Body of pancreas (tissue), 4 donors: ENCODE data around the gene AMBRA1. TPM values are rescaled to one million over a fixed set of nuclear protein-coding genes. Genes with fewer than 3 reads are reported as not detected.

ENCODE experiments used
- ATAC-seq: fragments of 150-250 bp; one replicate; pipeline ENCODE4 v1.9.1; 2016
- DNase-seq, 4 donors: peaks; one replicate each; pipeline ENCODE4 v3.0.0-alpha.2; 2019
- H3K27ac ChIP-seq, 4 donors: fragments of 200-600 bp; sonication (generic); 1 replicate in 3 of 4; 2 replicates in 1 of 4; pipeline versions ENCODE4 v1.5.1 to v1.6.1; 2016 to 2019; ENCODE audit warnings: mild to moderate bottlenecking in 1 of 4, mixed read lengths in 1 of 4, moderate library complexity in 1 of 4
- H3K27me3 ChIP-seq, 2 donors: fragments of 200-600 bp; sonication (generic); one replicate each; pipeline ENCODE4 v1.6.0; 2016; ENCODE audit warnings: mild to moderate bottlenecking in 1 of 2
- H3K36me3 ChIP-seq, 2 donors: fragments of 200-600 bp; sonication (generic); replicated peaks in 1 of 2; 2 replicates each; pipeline ENCODE4 v1.5.1; 2016; ENCODE audit warnings: low read depth in 2 of 2; ENCODE audit not compliant: insufficient read depth in 1 of 2
- H3K4me1 ChIP-seq: fragments of 200-600 bp; sonication (generic); one replicate; pipeline ENCODE4 v1.6.0; 2016
- H3K4me3 ChIP-seq, 2 donors: fragments of 200-600 bp; sonication (generic); 1 replicate in 1 of 2; 2 replicates in 1 of 2; pipeline ENCODE4 v1.5.1; 2016 to 2019
- H3K9me3 ChIP-seq, 3 donors: fragments of 200-600 bp; sonication (generic); 1 replicate in 2 of 3; 2 replicates in 1 of 3; pipeline ENCODE4 v1.5.1; 2016
- POLR2A ChIP-seq, 3 donors: fragments of 450-650 bp; IDR thresholded peaks; one replicate each; pipeline ENCODE4 v1.6.1; 2016; ENCODE audit warnings: antibody characterized with exemption in 3 of 3, mild to moderate bottlenecking in 2 of 3
- WGBS, 2 donors: methylation state at CpG; one replicate each; pipeline ENCODE4 v1.1.5; 2017; 5-methylcytosine and 5-hydroxymethylcytosine counted together
- intact Hi-C: fragments of 100-400 bp; cut with DNase I; formaldehyde crosslinking; loops from one replicate; pipeline ENCODE4 v1.15.1; 2023
- total RNA-seq, 2 donors: library from RNA; depleted of rRNA; stranded (reverse); fragments of >200 nt; gene quantifications; one replicate each; pipeline ENCODE4 v1.1.0, GENCODE V29; 2016
- TF ChIP-seq, protein P1 (sequence below), 7 experiments: fragments of 450-650 bp in 4 of 7; fragments of 200-600 bp in 3 of 7; sonication (generic) in 3 of 7; IDR thresholded peaks; one replicate each; pipeline ENCODE4 v1.5.1; 2016 to 2019; ENCODE audit warnings: antibody characterized with exemption in 7 of 7

The AMBRA1 gene
- total RNA-seq, 2 donors from 2014 or later: 17.6 to 43.2 TPM

DNA sequence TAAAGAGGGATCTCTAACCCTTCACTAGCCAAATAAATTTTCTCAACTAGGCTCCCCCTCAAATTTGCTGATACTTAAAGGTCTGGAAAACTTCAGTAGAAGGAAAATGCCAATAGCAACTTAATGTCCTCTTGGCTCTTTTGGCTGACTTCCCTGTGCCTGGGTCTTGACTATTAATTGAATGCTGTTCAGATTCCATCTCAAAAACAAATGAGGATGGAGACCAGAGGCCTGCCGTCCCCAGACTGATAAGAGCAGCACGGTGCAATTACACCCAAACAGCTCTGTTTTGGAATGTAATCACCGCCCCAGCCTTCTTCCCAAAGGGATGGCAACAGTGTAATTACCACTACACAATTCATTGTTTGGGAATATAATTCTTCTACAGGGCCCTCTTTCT lies 112.9 kb downstream of the AMBRA1 start:
- Histone ChIP-seq H3K9me3 (no peaks in the 10 kb centered on the region), H3K27ac (no peak overlapping the region), H3K4me1 (no peaks in the 10 kb centered on the region), H3K36me3 (no peaks in the 10 kb centered on the region), H3K27me3 (no peaks in the 10 kb centered on the region), H3K4me3 (no peak overlapping the region)
- ATAC-seq: no peak
- intact Hi-C loops: no loop called here
- TF ChIP-seq, protein P1, sequence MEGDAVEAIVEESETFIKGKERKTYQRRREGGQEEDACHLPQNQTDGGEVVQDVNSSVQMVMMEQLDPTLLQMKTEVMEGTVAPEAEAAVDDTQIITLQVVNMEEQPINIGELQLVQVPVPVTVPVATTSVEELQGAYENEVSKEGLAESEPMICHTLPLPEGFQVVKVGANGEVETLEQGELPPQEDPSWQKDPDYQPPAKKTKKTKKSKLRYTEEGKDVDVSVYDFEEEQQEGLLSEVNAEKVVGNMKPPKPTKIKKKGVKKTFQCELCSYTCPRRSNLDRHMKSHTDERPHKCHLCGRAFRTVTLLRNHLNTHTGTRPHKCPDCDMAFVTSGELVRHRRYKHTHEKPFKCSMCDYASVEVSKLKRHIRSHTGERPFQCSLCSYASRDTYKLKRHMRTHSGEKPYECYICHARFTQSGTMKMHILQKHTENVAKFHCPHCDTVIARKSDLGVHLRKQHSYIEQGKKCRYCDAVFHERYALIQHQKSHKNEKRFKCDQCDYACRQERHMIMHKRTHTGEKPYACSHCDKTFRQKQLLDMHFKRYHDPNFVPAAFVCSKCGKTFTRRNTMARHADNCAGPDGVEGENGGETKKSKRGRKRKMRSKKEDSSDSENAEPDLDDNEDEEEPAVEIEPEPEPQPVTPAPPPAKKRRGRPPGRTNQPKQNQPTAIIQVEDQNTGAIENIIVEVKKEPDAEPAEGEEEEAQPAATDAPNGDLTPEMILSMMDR (IDR thresholded peaks at IDR 0.05): no peak
- no peak for TF ChIP-seq POLR2A (IDR thresholded peaks at IDR 0.05)
- DNase-seq: no peak
- WGBS, 2 donors: 71 to 76% methylated on average over 3 of the region's 3 CpGs

DNA sequence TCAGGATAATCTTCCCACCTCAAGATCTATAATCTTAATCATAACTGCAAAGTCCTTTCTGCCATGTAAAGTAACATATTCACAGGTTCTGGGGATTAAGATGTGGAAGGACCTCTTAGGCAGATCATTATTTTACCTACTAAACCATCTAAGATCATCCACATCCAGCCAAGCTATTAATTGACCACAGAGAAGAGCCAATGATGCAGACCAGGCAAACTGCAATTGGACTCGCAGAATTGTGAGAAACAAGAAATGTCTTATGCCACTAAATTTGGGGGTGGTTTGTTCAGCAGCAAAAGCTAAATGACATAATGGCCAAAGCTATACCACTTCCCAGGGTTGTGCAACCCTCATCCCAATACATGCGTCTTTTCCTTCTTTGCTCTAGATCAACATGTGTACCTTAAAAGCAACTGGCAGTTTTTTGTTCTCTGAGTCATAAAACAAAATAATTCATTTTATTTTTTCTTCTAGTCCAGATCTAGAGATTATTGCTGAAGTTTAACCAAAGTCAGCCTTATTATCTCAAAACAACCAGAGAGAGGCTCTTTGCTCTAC lies 113.6 kb downstream of the AMBRA1 start:
- DNase-seq (no peak), ATAC-seq (no peak)
- no peak overlapping the region for H3K27ac ChIP-seq
- no peaks in the 10 kb centered on the region for H3K27me3 ChIP-seq
- no peaks in the 10 kb centered on the region for H3K36me3 ChIP-seq
- TF ChIP-seq, protein P1 (IDR thresholded peaks at IDR 0.05): no peak
- no peak for TF ChIP-seq POLR2A (IDR thresholded peaks at IDR 0.05)
- no peaks in the 10 kb centered on the region for H3K4me1 ChIP-seq
- H3K4me3 ChIP-seq: no peak overlapping the region
- no peaks in the 10 kb centered on the region for H3K9me3 ChIP-seq
- WGBS, 2 donors: 88 to 90% methylated on average over 2 of the region's 2 CpGs
- intact Hi-C loops: no loop called here

- ATAC-seq (no peak), DNase-seq (no peak)
- no peaks in the 10 kb centered on the region for H3K9me3 ChIP-seq
- WGBS, 2 donors: 97 to 98% methylated on average over 7 of the region's 7 CpGs
- H3K36me3 ChIP-seq: no peaks in the 10 kb centered on the region
- H3K4me1 ChIP-seq: no peaks in the 10 kb centered on the region
- no peaks in the 10 kb centered on the region for H3K27me3 ChIP-seq
- H3K4me3 ChIP-seq: no peak overlapping the region
- intact Hi-C loops: no loop called here
- TF ChIP-seq, protein P1 (IDR thresholded peaks at IDR 0.05): no peak
- TF ChIP-seq POLR2A (IDR thresholded peaks at IDR 0.05): no peak
- H3K27ac ChIP-seq: no peak overlapping the region
Measured at GRCh38 chr11:46479601-46480000, 114.2 kb downstream of the AMBRA1 start.

- no peak for ATAC-seq
Measured at GRCh38 chr11:46478196-46478595, 115.6 kb downstream of the AMBRA1 start.

More at GRCh38 chr11:46478196-46478595, 115.6 kb downstream of the AMBRA1 start:
- Histone ChIP-seq H3K9me3 (no peaks in the 10 kb centered on the region), H3K36me3 (no peaks in the 10 kb centered on the region), H3K27ac (no peak overlapping the region), H3K4me1 (peaks cover under 1% of the 10 kb centered on the region), H3K4me3 (no peak overlapping the region), H3K27me3 (no peaks in the 10 kb centered on the region)
- DNase-seq: no peak
- TF ChIP-seq POLR2A (IDR thresholded peaks at IDR 0.05): no peak
- TF ChIP-seq, protein P1 (IDR thresholded peaks at IDR 0.05): no peak
- intact Hi-C loops: no loop called here
- 64 to 81% methylated on average over 1 of the region's 1 CpG for WGBS, 2 donors
